ENCODE measurements around the gene OSGEPL1.

- TF ChIP-seq CTCF (conservative IDR thresholded peaks at IDR 0.05) (no peak), ZFX (IDR thresholded peaks at IDR 0.05) (no peak)
Measured at GRCh38 chr2:189772212-189772611, 9.6 kb upstream of the OSGEPL1 start.

All from C4-2B (cell line).